OCI-LY7 (cell line): ENCODE measurements around the gene SEMA6B. TPM values are rescaled to one million over a fixed set of nuclear protein-coding genes. Genes with fewer than 3 reads are reported as not detected.

Source experiments
- BruUV-seq: library from RNA; stranded (reverse); fragments of 400-500 nt; replicated peaks from 2 replicates; lab custom pipeline; 2021; lab: Mats Ljungman, UMichigan
- CTCF ChIA-PET: fragments of 300-600 bp; sonication (Branson Sonifier 250); formaldehyde crosslinking; loops from one replicate; lab custom pipeline; 2022; ENCODE audit warnings: antibody characterized with exemption; ENCODE audit not compliant: unreplicated experiment; lab: Charles Lee
- POLR2A ChIA-PET: fragments of 300-600 bp; sonication (Branson Sonifier 250); formaldehyde crosslinking; loops from one replicate; lab custom pipeline; 2022; ENCODE audit warnings: antibody characterized with exemption; lab: Charles Lee
- DNase-seq: peaks from one replicate; pipeline ENCODE4 v3.0.0-alpha.2; 2015; ENCODE audit warnings: low spot score
- H2AFZ ChIP-seq: fragments of 200-600 bp; sonication (generic), shearing (Covaris generic); 2 replicates; pipeline ENCODE4 v1.6.1; 2014; ENCODE audit warnings: mild to moderate bottlenecking, antibody characterized with exemption, low read length, moderate library complexity
- H3K27ac ChIP-seq: fragments of 200-600 bp; sonication (generic); 2 replicates; pipeline ENCODE4 v1.5.1; 2014; ENCODE audit warnings: mixed run types, low read depth, mild to moderate bottlenecking, moderate library complexity, low read length, inconsistent platforms; ENCODE audit not compliant: poor library complexity, severe bottlenecking
- H3K36me3 ChIP-seq: fragments of 200-600 bp; sonication (generic); 2 replicates; pipeline ENCODE4 v1.6.1; 2014; ENCODE audit warnings: mild to moderate bottlenecking, antibody characterized with exemption, low read length, moderate library complexity, mixed read lengths; ENCODE audit not compliant: insufficient read depth
- H3K4me1 ChIP-seq: fragments of 200-600 bp; sonication (generic); 2 replicates; pipeline ENCODE4 v1.5.1; 2014; ENCODE audit warnings: mild to moderate bottlenecking, low read length; ENCODE audit not compliant: insufficient read depth, poor library complexity, severe bottlenecking
- H3K4me2 ChIP-seq: fragments of 200-600 bp; sonication (generic); 2 replicates; pipeline ENCODE4 v1.6.1; 2014; ENCODE audit warnings: mild to moderate bottlenecking, low read length
- H3K4me3 ChIP-seq: fragments of 200-600 bp; sonication (generic); 2 replicates; pipeline ENCODE4 v1.5.1; 2014; ENCODE audit warnings: mild to moderate bottlenecking, low read depth, low read length; ENCODE audit not compliant: poor library complexity, severe bottlenecking
- H3K79me2 ChIP-seq: fragments of 200-600 bp; sonication (generic); 2 replicates; pipeline ENCODE4 v1.6.1; 2016; ENCODE audit warnings: low read depth, mild to moderate bottlenecking, low read length, moderate library complexity, mixed read lengths; ENCODE audit not compliant: insufficient read depth
- H3K9me2 ChIP-seq: fragments of 200-600 bp; sonication (generic); 2 replicates; pipeline ENCODE4 v1.6.1; 2016; ENCODE audit warnings: mild to moderate bottlenecking, low read length, mixed read lengths; ENCODE audit not compliant: insufficient read depth
- H3K9me3 ChIP-seq: fragments of 200-600 bp; sonication (generic); 2 replicates; pipeline ENCODE4 v1.6.1; 2014; ENCODE audit warnings: mild to moderate bottlenecking, mixed run types, low read length, mixed read lengths
- H4K20me1 ChIP-seq: fragments of 200-600 bp; sonication (generic); 2 replicates; pipeline ENCODE4 v1.6.1; 2014; ENCODE audit warnings: mild to moderate bottlenecking, antibody characterized with exemption, low read length, moderate library complexity, mixed read lengths; ENCODE audit not compliant: insufficient read depth
- EZH2phosphoT487 ChIP-seq: fragments of 200-600 bp; sonication (generic); IDR thresholded peaks from 2 replicates; pipeline ENCODE4 v1.6.1; 2018; ENCODE audit warnings: low read depth, borderline replicate concordance, mild to moderate bottlenecking, mixed run types, antibody characterized with exemption, low read length, moderate library complexity, mixed read lengths
- intact Hi-C: fragments of 100-400 bp; cut with micrococcal nuclease; formaldehyde crosslinking; loops from one replicate; pipeline ENCODE4 v1.10.0; 2022; ENCODE audit not compliant: unreplicated experiment
- total RNA-seq, 2 experiments: library from RNA; depleted of rRNA in 1 of 2; stranded (reverse); fragments of >200 nt in 1 of 2; shearing (Covaris generic) in 1 of 2; gene quantifications; 2 replicates each; pipeline ENCODE4 v1.2.3, GENCODE V29; 2014 to 2022
- TF ChIP-seq, protein P1 (sequence below): fragments of 200-600 bp; sonication (generic); conservative IDR thresholded peaks from 2 replicates; pipeline ENCODE4 v1.5.1; 2014; ENCODE audit warnings: mild to moderate bottlenecking, antibody characterized with exemption, low read length, moderate library complexity, mixed read lengths

The SEMA6B gene
- total RNA-seq, 2 experiments from 2014 or later, result not detected

DNA sequence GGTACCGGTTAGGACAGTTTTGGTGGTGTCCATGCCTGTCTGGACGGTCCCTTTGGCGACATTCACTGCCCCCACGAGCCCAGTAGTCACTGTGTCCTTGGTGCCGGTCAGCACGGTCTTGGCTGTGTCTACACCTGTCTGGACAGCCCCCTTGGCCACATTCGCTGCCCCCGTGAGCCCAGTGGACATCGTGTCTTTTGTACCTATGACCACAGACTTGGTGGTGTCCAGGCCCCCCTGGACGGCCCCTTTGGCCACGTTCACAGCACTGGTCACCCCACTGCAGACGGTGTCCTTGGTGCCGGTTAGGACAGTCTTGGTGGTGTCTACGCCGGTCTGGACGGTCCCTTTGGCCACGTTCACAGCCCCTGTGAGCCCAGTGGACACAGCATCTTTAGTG is 47.4 kb downstream of the SEMA6B start:
- DNase-seq, result no peak
- H3K4me3 ChIP-seq, result no peak overlapping the region
- no peaks in the 10 kb centered on the region for H3K9me2 ChIP-seq
- no peaks in the 10 kb centered on the region for H3K4me1 ChIP-seq
- no peaks in the 10 kb centered on the region for H3K36me3 ChIP-seq
- TF ChIP-seq, protein P1, sequence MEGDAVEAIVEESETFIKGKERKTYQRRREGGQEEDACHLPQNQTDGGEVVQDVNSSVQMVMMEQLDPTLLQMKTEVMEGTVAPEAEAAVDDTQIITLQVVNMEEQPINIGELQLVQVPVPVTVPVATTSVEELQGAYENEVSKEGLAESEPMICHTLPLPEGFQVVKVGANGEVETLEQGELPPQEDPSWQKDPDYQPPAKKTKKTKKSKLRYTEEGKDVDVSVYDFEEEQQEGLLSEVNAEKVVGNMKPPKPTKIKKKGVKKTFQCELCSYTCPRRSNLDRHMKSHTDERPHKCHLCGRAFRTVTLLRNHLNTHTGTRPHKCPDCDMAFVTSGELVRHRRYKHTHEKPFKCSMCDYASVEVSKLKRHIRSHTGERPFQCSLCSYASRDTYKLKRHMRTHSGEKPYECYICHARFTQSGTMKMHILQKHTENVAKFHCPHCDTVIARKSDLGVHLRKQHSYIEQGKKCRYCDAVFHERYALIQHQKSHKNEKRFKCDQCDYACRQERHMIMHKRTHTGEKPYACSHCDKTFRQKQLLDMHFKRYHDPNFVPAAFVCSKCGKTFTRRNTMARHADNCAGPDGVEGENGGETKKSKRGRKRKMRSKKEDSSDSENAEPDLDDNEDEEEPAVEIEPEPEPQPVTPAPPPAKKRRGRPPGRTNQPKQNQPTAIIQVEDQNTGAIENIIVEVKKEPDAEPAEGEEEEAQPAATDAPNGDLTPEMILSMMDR, result no peak
- no peak for TF ChIP-seq EZH2phosphoT487
- no peaks in the 10 kb centered on the region for H4K20me1 ChIP-seq
- H3K9me3 ChIP-seq, result no peaks in the 10 kb centered on the region
- intact Hi-C loops, result no loop called here
- H3K27ac ChIP-seq, result no peak overlapping the region
- no peaks in the 10 kb centered on the region for H3K79me2 ChIP-seq
- no TSS peak for BruUV-seq
- CTCF ChIA-PET, result no interaction called here
- no peak overlapping the region for H3K4me2 ChIP-seq
- no peak overlapping the region for H2AFZ ChIP-seq
- POLR2A ChIA-PET, result no interaction called here

GRCh38 chr19:4511300-4512054 is 48.0 kb downstream of the SEMA6B start:
- intact Hi-C loops, result no loop called here
- BruUV-seq, result no TSS peak
- Histone ChIP-seq H4K20me1 (no peaks in the 10 kb centered on the region), H3K4me3 (no peak overlapping the region), H3K27ac (no peak overlapping the region), H3K9me3 (no peaks in the 10 kb centered on the region), H3K9me2 (no peaks in the 10 kb centered on the region), H3K79me2 (no peaks in the 10 kb centered on the region), H3K4me1 (no peaks in the 10 kb centered on the region), H2AFZ (no peak overlapping the region), H3K36me3 (no peaks in the 10 kb centered on the region), H3K4me2 (no peak overlapping the region)
- DNase-seq, result no peak
- no peak for TF ChIP-seq EZH2phosphoT487
- TF ChIP-seq, protein P1, result no peak
- CTCF ChIA-PET, result no interaction called here
- POLR2A ChIA-PET, result no interaction called here

- H3K9me2 ChIP-seq, result no peaks in the 10 kb centered on the region
- H3K27ac ChIP-seq, result no peak overlapping the region
- intact Hi-C loops, result no loop called here
- no TSS peak for BruUV-seq
- no peaks in the 10 kb centered on the region for H3K4me1 ChIP-seq
- no peaks in the 10 kb centered on the region for H4K20me1 ChIP-seq
- H3K4me3 ChIP-seq, result no peak overlapping the region
- H3K79me2 ChIP-seq, result no peaks in the 10 kb centered on the region
- no peaks in the 10 kb centered on the region for H3K9me3 ChIP-seq
- no peak overlapping the region for H3K4me2 ChIP-seq
- CTCF ChIA-PET, result no interaction called here
- POLR2A ChIA-PET, result no interaction called here
- no peak overlapping the region for H2AFZ ChIP-seq
- DNase-seq, result no peak
- TF ChIP-seq EZH2phosphoT487, result no peak
- TF ChIP-seq, protein P1, result no peak
- H3K36me3 ChIP-seq, result no peaks in the 10 kb centered on the region
These were observed 48.8 kb downstream of the SEMA6B start for GRCh38 chr19:4510435-4511255.
